NCI-H2227 (cell line): ENCODE data around the gene WAS.
"Not testable (repeated sequence)": the region's sequence is repeated elsewhere in the genome, so short reads cannot be mapped to it uniquely, and the experiment has no call there.

Experiments
- DNase-seq: peaks from one replicate; lab custom pipeline; 2025; ENCODE audit not compliant: unreplicated experiment; lab: John Stamatoyannopoulos, UW

The WAS gene

DNA sequence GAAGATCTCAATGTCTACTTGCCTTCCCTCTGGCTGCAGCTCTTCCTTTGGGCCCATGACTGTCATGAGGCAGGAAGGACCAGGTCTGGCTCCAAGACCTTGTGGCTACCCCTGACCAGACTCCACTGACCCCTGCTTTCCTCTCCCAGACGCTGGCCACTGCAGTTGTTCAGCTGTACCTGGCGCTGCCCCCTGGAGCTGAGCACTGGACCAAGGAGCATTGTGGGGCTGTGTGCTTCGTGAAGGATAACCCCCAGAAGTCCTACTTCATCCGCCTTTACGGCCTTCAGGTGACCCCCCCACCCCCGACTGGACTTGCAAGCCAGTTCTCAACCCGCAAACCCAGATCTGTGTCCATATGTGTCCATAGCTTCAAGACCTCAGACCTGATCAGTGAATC is 535 bp downstream of the WAS start:
- no peak for DNase-seq

DNA sequence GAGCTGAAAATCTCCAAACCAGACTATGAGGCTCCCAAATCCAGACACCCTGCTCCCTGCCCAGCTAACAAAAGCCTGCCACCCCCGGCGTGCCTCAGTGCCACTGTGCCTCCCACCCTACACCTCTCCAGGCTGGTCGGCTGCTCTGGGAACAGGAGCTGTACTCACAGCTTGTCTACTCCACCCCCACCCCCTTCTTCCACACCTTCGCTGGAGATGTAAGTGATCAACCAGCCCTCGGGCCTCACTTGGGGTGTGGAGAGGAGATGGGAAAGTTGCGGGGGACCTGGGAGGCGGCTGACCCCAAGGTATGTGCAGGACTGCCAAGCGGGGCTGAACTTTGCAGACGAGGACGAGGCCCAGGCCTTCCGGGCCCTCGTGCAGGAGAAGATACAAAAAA is 1.8 kb downstream of the WAS start:
- DNase-seq, result no peak

DNA sequence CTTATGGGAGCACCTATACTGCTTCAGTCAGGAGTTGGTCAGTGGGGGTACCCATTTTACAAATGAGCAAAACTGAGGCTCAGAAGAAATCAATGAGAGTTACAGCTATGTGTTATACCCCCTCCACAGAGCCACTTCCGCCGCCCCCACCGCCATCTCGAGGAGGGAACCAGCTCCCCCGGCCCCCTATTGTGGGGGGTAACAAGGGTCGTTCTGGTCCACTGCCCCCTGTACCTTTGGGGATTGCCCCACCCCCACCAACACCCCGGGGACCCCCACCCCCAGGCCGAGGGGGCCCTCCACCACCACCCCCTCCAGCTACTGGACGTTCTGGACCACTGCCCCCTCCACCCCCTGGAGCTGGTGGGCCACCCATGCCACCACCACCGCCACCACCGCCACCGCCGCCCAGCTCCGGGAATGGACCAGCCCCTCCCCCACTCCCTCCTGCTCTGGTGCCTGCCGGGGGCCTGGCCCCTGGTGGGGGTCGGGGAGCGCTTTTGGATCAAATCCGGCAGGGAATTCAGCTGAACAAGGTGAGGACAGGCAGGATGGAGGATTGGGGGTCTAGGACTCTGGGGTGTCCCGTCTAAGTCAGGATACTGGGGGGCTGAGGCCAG is 5.0 kb downstream of the WAS start:
- DNase-seq, result no peak

DNA sequence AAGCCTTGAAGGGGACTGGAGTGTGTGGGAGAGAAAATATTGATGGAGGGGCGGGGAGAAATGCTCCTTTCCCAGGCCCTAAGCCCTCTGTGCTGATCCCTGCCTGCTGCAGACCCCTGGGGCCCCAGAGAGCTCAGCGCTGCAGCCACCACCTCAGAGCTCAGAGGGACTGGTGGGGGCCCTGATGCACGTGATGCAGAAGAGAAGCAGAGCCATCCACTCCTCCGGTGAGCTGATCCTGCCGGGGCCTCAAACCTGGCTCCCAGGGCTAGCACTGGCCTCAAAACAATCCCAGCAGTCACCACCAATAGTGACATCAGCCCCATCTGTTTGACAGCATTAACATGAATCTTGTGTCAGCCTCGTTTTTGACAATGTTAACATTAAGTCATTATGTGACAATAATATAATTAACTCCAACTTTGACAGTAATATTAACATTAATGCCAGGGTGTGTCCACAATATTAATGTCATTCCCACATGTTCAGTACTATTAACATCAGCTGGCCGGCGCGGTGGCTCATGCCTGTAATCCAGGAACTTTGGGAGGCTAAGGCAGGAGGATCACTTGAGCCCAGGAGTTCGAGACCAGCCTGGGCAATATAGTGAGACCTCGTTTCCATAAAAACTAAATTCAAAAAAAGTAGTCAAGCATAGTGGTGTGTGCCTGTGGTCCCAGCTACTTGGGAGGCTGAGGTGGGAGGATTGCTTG is 5.8 kb downstream of the WAS start:
- DNase-seq, result no peak

DNA sequence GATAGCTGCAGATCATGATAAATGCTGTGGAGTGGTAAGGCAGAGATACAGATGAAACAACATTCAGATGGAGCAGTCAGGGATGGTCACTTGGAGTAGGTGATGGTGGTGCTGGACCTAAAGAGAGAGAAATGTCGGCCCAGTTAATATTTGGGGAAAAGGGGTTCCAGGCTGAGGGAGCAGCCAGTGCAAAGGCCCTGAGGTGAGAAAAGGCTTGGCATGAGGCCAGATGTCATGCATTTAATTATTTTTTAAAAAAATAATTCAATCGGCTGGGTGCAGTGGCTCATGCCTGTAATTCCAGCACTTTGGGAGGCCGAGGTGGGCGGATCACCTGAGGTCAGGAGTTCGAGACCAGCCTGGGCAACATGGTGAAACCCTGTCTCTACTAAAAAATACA is 8.1 kb downstream of the WAS start:
- DNase-seq, result not testable (repeated sequence)

DNA sequence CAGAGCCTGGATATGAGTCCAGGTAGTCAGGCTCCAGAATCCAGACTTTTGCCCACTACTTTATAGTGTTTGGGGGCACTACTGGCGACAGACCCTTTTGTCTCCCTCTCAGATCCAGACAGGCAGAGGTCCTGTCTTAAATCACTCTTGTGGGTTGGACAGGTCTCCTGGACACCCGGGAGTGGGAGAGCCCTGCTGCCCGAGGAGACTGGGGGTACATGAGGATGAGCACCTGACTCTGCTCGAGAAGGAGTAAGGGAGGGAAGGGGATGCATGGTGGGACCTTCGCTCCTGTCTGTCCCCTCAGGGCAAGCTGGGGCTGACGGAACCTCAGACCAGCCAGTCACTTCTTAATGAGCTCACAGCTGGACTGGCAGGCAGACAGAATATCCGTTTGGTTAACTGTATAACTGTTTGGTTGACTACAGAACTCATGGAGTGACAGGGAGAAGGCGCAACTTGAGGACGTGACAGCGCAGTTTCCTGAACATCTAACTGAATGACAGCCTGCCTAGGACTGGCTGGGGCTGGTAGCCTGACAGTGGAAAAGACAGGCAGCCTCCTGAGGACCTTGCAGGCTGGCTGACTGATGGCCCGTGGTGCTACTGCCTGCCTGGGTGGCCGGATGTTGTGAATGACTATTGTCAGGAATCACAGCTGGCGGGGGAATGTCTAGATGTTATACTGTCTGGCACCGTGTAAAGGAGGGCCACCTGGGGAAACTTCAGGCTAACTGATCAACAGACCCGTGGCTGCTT is 11.4 kb downstream of the WAS start:
- no peak for DNase-seq

DNA sequence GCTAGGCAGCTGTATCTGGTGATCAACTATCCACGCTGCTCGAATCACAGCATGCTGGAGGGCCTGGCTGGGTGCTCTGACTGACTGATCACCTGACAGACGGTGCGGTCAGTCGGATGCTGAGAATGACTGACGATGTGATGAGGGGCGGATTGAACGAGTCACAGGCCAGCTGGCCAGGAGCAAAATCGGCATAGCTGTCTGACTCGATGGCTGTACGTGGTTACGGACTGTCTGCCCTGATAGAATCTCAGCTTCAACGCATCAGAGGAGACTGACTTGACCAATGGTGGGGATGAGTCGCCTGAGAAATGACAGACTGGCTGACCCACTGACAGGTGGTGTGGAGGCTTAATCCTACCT is 11.9 kb downstream of the WAS start:
- no peak for DNase-seq

DNA sequence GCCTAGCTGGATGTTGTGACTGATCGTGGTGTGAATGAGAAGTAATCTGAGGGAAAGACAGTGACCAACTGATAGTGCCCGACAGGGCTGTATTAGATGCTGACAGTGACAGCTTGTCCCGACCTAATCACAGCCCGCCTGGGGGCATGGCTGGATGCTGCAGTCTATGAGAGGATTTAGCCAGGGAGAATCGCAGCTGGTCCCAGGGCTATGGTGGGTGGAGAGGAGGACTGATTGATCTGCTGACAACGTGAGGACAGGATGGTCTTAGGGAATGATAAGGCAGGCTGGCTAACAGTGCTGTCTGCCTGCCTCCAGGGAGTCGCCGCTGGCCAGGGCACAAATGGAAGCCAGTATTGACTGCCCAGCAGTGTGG is 12.3 kb downstream of the WAS start:
- DNase-seq, result no peak

DNA sequence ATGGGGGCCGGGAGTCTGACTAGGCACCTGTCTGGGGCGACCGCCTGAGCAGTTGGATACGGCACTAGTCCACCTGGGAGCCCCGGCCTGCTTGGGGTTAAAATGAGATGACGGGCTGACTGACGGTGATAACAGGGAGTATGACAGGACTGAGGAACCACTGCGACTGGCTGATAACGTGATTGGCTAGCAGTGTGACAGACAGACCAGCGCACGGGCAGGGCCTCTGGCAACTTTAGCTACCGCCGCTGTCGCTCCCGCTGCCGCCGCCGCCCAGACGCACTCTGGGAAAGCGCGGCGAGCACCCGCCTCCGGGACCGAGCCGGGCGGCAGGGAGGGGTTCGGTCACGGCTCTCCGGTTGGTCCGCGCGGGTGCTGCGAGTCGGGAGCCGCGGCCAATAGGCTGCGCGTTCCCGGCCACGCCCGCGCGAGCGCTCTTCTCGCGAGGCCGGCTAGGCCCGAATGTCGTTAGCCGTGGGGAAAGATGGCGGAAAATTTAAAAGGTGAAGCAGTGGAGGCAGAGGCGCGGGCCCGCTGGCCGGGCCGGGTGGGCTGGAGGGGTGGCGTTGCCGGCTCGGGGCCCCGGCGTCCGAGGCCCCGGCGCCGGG is 12.8 kb downstream of the WAS start, which contains the start of gene SUV39H1:
Gene SUV39H1 (plus strand): TSS at position 434 of the 608 bp plus-strand sequence. CDS start 51 bp downstream, at position 485.
- DNase-seq, result peak; percentile 98

DNA sequence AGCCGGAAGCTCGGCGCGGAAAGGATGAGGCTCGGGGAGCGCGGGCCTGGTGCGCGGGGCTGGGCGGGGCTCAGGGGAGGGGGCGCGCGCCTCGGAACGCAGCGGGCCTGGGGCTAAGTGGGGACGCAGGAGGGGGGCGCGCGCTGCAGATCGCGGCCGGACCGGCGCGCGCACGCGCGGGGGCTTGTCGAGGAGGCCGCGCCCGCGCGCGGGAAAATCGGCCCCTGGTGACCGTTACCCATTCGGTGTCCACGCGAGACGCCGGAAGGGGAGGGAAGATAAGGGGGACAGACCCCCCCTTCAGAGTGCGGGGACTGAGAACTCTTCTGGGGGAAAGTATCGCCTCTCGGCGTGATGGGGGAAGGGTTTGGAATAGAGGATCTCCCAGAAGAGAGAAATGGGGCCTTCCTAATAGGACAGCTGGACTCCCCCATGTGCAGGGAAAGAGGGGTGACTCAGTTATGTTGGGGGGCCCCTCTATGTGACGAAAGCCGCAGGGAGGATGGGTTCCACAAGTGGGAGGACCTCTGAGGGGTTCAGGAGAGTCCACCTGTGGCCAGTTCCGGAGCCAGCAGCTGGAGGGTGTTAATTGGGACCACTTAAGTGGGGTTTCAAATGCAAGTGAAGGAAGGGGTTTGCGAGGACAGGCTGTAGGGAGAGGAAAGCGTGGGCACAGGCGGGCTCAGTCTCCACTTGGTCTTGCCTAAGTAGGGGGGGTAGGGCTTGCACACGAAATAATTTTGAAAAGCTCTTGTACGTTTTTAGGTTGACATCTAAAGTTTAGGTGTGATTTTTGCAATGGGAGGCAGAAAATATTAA is 13.5 kb downstream of the WAS start:
- peak; percentile 92 for DNase-seq

DNA sequence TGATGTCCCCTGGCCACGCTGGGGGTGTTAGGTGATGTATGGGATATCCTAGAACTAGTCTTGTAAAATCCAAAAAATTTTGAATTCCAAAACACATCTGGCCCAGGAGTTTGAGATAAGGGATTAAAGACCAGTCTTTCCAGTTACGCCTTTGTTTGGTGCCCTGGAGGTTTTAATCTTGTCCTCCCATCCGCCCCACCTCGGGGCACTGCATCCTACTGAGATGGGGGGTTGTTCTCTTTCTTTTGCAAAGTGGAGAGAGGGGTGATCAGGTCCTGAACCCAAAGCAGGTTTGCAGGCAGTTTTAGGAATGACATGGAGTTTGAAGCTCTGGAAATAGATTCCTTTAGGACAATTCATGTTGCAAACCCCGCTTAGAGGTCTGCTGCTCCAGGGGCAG is 14.7 kb downstream of the WAS start:
- DNase-seq, result no peak

DNA sequence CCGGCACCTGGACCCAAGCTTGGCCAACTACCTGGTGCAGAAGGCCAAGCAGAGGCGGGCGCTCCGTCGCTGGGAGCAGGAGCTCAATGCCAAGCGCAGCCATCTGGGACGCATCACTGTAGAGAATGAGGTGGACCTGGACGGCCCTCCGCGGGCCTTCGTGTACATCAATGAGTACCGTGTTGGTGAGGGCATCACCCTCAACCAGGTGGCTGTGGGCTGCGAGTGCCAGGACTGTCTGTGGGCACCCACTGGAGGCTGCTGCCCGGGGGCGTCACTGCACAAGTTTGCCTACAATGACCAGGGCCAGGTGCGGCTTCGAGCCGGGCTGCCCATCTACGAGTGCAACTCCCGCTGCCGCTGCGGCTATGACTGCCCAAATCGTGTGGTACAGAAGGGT is 16.6 kb downstream of the WAS start:
- no peak for DNase-seq

DNA sequence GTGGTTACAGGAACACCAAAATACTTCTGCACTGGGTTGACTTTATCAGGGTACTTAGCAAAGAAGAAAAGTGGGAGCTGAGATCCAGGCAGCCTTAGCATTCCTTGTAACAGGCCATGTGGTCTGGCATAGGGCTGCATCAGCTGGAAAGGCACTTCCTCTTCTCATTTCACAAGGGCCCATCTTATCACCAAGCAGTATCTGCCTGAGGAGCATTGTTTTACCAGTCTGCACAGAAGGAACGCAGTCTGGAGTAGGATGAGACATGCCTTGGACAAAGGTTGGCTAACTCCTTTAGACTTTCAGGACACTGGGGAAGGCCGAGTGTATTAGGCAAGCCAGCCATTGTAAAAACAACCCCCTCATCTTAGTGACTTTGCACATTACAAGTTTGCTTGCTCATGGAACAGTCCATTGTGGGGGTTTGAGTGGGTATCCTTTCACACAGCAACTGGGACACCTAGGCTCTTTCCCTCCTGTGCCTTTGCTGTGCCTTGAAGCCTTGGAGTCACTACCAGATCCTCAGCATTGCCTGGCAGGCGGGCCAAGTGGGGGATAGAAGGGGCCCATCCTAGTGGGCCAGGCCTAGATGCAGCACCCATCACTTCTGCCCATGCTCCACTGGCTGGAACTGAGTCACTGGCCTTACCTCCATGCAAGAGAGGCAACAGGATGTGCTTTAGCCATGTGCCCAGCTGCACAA is 17.5 kb downstream of the WAS start:
- DNase-seq, result no peak

DNA sequence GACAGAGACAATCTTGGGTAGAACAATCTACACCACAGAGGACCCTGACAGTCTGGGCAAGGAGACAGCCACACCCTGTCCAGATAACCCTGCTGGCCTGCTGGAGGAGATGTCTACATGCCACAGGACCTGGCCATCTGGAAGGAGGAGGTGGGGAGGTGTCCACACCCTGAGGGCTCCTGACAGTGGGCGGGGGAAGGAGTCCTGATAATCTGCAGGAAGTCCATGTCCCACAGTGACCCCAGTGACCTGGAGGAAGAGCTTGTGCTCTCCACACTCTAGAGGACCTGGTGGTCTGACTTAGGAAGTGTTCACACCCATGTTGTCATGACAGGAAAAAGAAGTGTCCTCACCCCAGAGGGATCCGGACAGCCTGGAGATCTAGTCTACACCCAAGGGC is 18.4 kb downstream of the WAS start:
- no peak for DNase-seq

DNA sequence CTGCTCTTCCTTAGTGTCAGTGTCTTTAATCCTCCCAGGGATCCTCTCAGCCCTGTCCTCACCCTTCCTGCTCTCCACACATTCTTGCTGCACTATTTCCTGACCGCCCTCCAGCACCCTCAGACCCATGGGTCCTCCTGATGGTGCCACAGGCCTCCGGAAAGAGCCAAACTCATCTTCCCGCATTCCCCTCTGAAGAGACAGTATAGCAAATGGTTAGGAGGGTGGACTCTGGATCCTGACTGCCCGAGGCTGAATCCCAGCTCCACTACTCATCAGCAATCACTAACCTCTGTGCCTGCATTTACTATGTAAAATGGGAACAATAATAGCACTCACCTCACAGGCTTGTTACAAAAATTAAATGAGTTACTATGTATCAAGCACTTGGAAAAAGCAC is 19.1 kb downstream of the WAS start:
- DNase-seq, result no peak

DNA sequence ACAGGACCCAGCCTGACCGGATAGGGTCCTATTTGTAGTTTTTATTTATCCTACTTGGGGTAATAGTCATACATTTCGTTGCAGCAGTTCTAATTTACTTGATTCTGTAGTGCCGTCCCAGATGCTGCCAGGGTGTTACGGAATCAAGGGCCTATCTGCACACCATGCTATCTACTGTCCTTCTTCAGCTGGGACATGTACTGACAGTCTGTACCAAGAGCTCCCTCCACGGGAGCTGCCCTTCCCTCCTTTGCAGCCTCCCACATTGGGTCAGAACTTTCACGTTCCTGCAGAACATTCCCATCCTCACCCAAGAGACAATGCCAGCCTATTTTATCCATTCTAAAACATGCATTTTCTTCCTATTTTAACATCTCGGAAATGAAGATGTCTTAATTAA is 19.6 kb downstream of the WAS start:
- DNase-seq, result no peak

DNA sequence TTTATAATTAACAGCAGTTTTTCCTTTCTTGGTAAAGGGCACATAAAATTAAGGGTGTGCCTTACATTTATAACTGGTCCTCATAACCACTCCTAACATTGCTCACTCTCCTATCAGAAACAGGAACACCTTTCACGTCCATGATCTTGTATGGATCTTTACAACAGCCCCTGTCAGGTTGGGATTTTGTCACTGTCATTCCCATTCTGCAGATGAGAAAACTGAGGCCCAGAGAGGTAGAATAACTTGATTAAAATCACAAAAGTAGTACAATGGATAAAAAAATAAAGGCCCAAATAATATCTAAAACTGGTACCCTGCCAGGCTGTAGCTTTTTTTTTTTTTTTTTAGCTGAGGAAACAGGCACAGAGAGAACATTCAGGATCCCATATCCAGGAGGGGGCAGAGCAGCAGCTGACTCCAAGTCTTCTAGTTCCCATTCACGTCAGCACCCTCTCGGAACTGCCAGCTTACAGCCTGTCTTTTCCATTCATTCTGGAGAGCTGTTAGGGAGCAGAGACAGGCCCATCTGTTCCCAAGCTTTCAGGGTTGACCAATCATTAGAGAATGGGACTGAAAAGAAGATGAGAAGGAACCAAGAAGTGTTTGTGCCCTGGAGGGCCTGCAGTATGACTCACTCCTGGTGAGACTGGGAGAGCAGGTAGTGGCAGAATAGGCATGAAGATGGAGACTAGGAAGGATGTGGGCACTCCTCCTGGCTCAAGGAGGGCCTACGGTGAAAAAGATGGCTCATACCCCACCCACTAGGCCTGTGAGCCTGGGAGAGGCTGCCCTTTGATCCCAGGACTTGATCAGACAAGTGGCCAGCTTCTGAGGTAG is 20.3 kb downstream of the WAS start:
- no peak for DNase-seq

DNA sequence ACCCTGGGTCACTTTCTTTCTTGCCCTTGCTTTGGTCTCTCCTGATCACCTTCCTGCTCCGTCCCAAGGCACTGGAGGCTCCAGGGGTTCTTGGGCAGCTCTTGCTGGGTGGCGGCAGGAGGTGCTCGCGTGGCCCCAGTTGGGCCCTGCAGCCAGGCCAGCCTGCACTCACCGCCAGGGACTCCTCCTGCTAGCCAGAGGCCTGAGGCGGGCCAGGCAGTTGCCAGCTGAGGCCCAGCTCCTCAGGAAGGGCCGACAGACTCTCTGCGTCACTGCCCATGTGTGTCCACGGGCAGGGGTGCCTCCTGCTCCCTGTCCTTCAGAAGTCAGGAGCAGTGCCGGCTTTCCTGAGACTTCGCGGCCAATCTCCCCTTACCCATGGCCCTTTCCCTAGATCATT is 22.3 kb downstream of the WAS start:
- DNase-seq, result no peak

DNA sequence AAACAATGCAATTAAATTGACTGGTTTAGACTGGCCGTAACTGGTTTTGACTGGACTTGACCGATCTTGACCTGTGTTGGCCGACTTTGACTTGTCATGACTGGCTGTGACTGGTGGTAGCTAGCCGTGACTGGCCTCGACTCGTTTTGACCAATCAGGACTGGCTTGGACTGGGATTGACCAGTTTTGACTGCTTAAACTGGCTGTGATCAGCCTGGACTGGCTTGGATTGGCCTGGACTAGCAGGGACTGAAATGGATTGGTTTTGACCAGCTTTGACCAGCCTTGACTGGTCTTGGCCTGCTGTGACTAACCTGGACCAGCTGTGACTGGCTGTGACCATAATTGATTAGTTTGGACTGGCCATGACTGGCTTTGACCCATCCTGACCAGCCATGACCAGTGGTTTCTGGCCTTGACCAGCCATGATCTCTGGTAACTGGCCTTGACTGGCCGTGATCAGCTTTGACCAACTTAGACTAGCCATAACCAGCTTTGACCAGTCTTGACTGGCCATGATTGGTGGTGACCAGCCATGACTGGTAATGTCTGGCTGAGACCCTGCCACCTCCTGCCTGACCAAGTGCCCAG is 26.0 kb downstream of the WAS start:
- no peak for DNase-seq
